OCI-LY1 (cell line): ENCODE measurements around the gene TRMU.

Source experiments
- EZH2 ChIP-seq: fragments of 200-600 bp; sonication (generic), shearing (Covaris generic); IDR thresholded peaks from 2 replicates; pipeline ENCODE4 v1.8.0; 2017; ENCODE audit warnings: borderline replicate concordance, mixed run types, mild to moderate bottlenecking, antibody characterized with exemption, low read length, moderate library complexity, mixed read lengths
- TF ChIP-seq, protein P1 (sequence below): fragments of 200-600 bp; sonication (generic), shearing (Covaris generic); IDR thresholded peaks from 2 replicates; pipeline ENCODE4 v1.5.1; 2017; ENCODE audit warnings: mild to moderate bottlenecking, antibody characterized with exemption, low read length, moderate library complexity, mixed read lengths

DNA sequence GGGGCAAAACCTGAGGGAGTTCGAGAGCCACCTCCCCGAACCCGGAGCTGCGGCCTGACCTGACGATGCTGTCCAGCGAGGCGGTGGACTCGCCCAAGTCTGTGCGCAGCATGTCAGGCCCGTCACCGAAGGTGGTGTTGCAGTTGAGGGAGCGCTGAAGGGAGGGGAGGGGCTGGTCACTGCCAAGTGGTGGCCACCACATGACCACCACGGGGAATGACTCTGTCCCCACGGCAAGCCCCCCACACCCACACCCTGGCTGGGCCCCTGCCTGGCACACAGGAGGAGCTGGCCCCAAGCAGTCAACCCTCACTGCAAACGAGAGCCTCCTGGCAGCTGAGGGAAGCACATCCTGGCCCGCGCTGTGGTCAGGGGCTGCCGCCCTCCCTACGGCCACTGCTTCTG is 30.8 kb downstream of the TRMU start:
- TF ChIP-seq EZH2: no peak
- TF ChIP-seq, protein P1, sequence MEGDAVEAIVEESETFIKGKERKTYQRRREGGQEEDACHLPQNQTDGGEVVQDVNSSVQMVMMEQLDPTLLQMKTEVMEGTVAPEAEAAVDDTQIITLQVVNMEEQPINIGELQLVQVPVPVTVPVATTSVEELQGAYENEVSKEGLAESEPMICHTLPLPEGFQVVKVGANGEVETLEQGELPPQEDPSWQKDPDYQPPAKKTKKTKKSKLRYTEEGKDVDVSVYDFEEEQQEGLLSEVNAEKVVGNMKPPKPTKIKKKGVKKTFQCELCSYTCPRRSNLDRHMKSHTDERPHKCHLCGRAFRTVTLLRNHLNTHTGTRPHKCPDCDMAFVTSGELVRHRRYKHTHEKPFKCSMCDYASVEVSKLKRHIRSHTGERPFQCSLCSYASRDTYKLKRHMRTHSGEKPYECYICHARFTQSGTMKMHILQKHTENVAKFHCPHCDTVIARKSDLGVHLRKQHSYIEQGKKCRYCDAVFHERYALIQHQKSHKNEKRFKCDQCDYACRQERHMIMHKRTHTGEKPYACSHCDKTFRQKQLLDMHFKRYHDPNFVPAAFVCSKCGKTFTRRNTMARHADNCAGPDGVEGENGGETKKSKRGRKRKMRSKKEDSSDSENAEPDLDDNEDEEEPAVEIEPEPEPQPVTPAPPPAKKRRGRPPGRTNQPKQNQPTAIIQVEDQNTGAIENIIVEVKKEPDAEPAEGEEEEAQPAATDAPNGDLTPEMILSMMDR: no peak
